Measurements from ENCODE around the gene HS3ST4. TPM values are rescaled to one million over a fixed set of nuclear protein-coding genes. Genes with fewer than 3 reads are reported as not detected.

The HS3ST4 gene
- total RNA-seq, 1 experiment from 2014 or later, result not detected

- H3K9me3 ChIP-seq (ENCODE audit: control insufficient read depth, insufficient read depth, low read depth, low read length), result no peaks in the 10 kb centered on the region
- no peak for ATAC-seq
- intact Hi-C loops (cut with micrococcal nuclease; ENCODE audit: unreplicated experiment) (no loop called here), in situ Hi-C loops (cut with HindIII; ENCODE audit: low pct_unique_long_range_greater_than_20kb, low sequenced_read_pairs) (no loop called here)
- H3K4me1 ChIP-seq (ENCODE audit: control insufficient read depth, insufficient read depth, low read length), result no peaks in the 10 kb centered on the region
- no peak overlapping the region for H3K27ac ChIP-seq (ENCODE audit: low read length)
- ChIA-PET CTCF (no interaction called here), POLR2A (no interaction called here)
- no peak for DNase-seq (ENCODE audit: low read depth, low spot score)
- no peak for TF ChIP-seq SIN3A (IDR thresholded peaks at IDR 0.05; ENCODE audit: borderline replicate concordance, insufficient read depth, low read depth, low read length)
- no peak for TF ChIP-seq TCF7L2 (IDR thresholded peaks at IDR 0.05; ENCODE audit: low read depth, low read length)
- TF ChIP-seq, protein P1, sequence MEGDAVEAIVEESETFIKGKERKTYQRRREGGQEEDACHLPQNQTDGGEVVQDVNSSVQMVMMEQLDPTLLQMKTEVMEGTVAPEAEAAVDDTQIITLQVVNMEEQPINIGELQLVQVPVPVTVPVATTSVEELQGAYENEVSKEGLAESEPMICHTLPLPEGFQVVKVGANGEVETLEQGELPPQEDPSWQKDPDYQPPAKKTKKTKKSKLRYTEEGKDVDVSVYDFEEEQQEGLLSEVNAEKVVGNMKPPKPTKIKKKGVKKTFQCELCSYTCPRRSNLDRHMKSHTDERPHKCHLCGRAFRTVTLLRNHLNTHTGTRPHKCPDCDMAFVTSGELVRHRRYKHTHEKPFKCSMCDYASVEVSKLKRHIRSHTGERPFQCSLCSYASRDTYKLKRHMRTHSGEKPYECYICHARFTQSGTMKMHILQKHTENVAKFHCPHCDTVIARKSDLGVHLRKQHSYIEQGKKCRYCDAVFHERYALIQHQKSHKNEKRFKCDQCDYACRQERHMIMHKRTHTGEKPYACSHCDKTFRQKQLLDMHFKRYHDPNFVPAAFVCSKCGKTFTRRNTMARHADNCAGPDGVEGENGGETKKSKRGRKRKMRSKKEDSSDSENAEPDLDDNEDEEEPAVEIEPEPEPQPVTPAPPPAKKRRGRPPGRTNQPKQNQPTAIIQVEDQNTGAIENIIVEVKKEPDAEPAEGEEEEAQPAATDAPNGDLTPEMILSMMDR (IDR thresholded peaks at IDR 0.05), result no peak
- H3K27me3 ChIP-seq (ENCODE audit: control insufficient read depth, insufficient read depth, low read length), result no peaks in the 10 kb centered on the region; the same call in 1 of the 2 replicates
- H3K4me3 ChIP-seq (ENCODE audit: low read depth in 2 of 2, low read length in 2 of 2), result no peak overlapping the region
- no peaks in the 10 kb centered on the region for H3K36me3 ChIP-seq (ENCODE audit: control insufficient read depth, insufficient read depth, low read length)
- BruUV-seq (replicated peaks), result no TSS peak
Observed at GRCh38 chr16:26070302-26071100, 378.7 kb downstream of the HS3ST4 start.

DNA sequence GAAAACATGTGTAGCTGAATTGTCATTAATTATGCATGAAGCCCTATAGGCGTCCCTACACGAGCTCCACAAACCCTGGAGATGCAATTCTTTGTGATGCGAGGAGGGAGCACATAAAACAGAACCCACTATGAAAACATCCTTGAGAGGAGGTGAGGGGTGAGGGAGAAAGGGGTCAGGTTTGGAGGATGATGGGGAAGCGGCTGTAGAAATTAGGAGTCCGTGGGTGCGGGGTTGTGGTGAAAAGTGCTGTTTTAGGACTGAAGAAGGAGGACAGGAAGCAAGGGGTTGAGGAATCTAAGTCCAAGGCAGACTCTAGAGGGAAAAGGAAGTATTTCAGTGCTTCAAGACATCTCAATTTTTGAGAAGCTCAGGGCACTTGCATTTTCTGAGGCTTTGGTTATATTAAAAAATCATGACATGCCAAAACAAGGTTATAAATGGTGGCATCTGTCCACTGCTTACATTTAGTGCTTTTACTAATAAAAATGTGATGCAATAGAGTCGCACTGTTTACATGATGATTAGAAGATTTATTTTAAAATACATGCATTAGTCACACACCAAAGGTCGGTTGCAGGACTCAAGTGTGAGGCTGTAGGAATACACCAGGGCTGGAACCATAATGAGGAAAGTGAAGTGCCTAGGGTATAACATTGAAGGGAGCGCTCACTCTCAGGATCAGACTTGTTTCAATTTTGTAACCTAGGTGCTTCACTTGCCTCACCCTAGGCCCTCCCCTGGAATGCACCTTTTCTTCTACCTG is 379.5 kb downstream of the HS3ST4 start:
- no peaks in the 10 kb centered on the region for H3K4me1 ChIP-seq (ENCODE audit: control insufficient read depth, insufficient read depth, low read length)
- no peak overlapping the region for H3K4me3 ChIP-seq (ENCODE audit: low read depth in 2 of 2, low read length in 2 of 2)
- in situ Hi-C loops (cut with HindIII; ENCODE audit: low pct_unique_long_range_greater_than_20kb, low sequenced_read_pairs), result no loop called here
- POLR2A ChIA-PET, result no interaction called here
- H3K27ac ChIP-seq (ENCODE audit: low read length), result no peak overlapping the region
- no peaks in the 10 kb centered on the region for H3K27me3 ChIP-seq (ENCODE audit: control insufficient read depth, insufficient read depth, low read length)
- CTCF ChIA-PET, result no interaction called here
- ATAC-seq (no peak), DNase-seq (ENCODE audit: low read depth, low spot score) (no peak)
- H3K9me3 ChIP-seq (ENCODE audit: control insufficient read depth, insufficient read depth, low read depth, low read length), result no peaks in the 10 kb centered on the region
- intact Hi-C loops (cut with micrococcal nuclease; ENCODE audit: unreplicated experiment), result no loop called here
- no peaks in the 10 kb centered on the region for H3K36me3 ChIP-seq (ENCODE audit: control insufficient read depth, insufficient read depth, low read length)
- TF ChIP-seq SIN3A (IDR thresholded peaks at IDR 0.05; ENCODE audit: borderline replicate concordance, insufficient read depth, low read depth, low read length) (no peak), TCF7L2 (IDR thresholded peaks at IDR 0.05; ENCODE audit: low read depth, low read length) (no peak), POLR2AphosphoS5 (IDR thresholded peaks at IDR 0.05; ENCODE audit: low read depth, low read length) (no peak)
- TF ChIP-seq, protein P2, sequence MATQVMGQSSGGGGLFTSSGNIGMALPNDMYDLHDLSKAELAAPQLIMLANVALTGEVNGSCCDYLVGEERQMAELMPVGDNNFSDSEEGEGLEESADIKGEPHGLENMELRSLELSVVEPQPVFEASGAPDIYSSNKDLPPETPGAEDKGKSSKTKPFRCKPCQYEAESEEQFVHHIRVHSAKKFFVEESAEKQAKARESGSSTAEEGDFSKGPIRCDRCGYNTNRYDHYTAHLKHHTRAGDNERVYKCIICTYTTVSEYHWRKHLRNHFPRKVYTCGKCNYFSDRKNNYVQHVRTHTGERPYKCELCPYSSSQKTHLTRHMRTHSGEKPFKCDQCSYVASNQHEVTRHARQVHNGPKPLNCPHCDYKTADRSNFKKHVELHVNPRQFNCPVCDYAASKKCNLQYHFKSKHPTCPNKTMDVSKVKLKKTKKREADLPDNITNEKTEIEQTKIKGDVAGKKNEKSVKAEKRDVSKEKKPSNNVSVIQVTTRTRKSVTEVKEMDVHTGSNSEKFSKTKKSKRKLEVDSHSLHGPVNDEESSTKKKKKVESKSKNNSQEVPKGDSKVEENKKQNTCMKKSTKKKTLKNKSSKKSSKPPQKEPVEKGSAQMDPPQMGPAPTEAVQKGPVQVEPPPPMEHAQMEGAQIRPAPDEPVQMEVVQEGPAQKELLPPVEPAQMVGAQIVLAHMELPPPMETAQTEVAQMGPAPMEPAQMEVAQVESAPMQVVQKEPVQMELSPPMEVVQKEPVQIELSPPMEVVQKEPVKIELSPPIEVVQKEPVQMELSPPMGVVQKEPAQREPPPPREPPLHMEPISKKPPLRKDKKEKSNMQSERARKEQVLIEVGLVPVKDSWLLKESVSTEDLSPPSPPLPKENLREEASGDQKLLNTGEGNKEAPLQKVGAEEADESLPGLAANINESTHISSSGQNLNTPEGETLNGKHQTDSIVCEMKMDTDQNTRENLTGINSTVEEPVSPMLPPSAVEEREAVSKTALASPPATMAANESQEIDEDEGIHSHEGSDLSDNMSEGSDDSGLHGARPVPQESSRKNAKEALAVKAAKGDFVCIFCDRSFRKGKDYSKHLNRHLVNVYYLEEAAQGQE (IDR thresholded peaks at IDR 0.05; ENCODE audit: insufficient read depth in 1 of 2, low read depth in 2 of 2, low read length in 1 of 2), result no peak
- TF ChIP-seq, protein P1 (IDR thresholded peaks at IDR 0.05), result no peak
- BruUV-seq (replicated peaks), result no TSS peak

Data from Panc1 (cell line).